Measurements from ENCODE around the gene RNF126. TPM values are rescaled to one million over a fixed set of nuclear protein-coding genes. Genes with fewer than 3 reads are reported as not detected.

Gene RNF126
- total RNA-seq, 6 experiments from 2014 or later = 18.3 to 85.0 (median 28.8) TPM

DNA sequence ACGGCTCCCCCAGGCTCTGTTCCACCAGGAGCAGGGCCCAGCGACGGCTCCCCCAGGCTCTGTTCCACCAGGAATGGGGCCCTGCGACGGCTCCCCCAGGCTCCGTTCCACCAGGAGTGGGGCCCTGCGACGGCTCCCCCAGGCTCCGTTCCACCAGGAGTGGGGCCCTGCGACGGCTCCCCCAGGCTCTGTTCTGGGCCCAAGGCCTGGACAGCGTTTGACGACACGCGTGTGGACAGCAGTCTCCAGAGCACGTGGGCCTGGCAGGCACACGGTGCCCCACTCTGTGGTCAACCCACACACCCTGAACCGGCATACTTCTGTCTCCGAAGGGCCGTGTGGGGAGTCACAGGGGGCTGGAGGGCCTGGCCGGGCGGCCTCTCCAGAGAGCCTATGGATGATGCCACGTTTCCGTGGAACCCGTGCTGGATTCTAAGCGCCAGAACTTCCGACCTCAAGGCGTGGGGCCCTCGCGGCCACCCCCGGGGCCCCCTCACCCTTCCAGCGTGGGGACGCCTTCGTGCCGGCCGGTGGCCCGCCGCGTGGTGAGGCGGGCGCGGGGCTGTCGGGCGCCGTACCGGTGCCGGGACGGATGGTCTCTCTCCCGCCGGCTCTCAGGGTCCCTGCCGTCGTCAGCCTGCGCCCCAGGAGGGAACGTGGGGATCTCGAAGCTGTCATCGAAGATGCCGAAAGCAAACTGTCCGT, 11.7 kb downstream of the RNF126 start:
- no peaks in the 10 kb centered on the region for H3K9me3 ChIP-seq
- TF ChIP-seq, protein P1, sequence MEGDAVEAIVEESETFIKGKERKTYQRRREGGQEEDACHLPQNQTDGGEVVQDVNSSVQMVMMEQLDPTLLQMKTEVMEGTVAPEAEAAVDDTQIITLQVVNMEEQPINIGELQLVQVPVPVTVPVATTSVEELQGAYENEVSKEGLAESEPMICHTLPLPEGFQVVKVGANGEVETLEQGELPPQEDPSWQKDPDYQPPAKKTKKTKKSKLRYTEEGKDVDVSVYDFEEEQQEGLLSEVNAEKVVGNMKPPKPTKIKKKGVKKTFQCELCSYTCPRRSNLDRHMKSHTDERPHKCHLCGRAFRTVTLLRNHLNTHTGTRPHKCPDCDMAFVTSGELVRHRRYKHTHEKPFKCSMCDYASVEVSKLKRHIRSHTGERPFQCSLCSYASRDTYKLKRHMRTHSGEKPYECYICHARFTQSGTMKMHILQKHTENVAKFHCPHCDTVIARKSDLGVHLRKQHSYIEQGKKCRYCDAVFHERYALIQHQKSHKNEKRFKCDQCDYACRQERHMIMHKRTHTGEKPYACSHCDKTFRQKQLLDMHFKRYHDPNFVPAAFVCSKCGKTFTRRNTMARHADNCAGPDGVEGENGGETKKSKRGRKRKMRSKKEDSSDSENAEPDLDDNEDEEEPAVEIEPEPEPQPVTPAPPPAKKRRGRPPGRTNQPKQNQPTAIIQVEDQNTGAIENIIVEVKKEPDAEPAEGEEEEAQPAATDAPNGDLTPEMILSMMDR (IDR thresholded peaks at IDR 0.05) = no peak
- no peak for TF ChIP-seq POLR2A (IDR thresholded peaks at IDR 0.05)
- DNase-seq (no peak), ATAC-seq (no peak)
- no peaks in the 10 kb centered on the region for H3K27me3 ChIP-seq
- H3K27ac ChIP-seq = no peak overlapping the region
- H3K4me3 ChIP-seq = no peak overlapping the region
- H3K4me1 ChIP-seq = no peaks in the 10 kb centered on the region
- 100% methylated on average over 6 of the region's 58 CpGs for WGBS (ENCODE audit: insufficient coverage, low coverage, low lambda C conversion rate, missing lambda C conversion rate)
- intact Hi-C loops (cut with DNase I) = no loop called here
- H3K36me3 ChIP-seq = peaks cover 0 to 66% (median 22%) of the 10 kb centered on the region in 4 donors

DNA sequence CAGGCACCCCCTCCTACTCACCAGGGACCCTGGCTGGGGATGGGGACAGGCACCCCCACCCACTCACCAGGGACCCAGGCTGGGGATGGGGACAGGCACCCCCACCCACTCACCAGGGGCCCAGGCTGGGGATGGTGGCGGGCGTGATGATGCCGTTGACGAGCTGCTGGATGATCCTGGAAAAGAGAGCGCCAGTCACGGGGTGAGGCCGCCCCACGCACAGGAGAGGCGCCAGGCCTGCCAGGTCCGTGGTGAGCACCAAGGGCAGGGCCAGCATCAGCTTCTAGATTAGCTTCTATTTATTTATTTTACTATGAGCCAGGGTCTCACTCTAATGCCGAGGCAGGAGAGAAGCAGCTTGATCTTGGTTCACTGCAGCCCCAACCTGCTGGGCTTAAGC, 12.9 kb downstream of the RNF126 start:
- 67% methylated on average over 1 of the region's 11 CpGs for whole genome bisulfite sequencing (ENCODE audit: insufficient coverage, low coverage, low lambda C conversion rate, missing lambda C conversion rate)
- no peaks in the 10 kb centered on the region for H3K4me1 ChIP-seq
- no peak overlapping the region for H3K4me3 ChIP-seq
- H3K36me3 ChIP-seq = peaks cover 0 to 67% (median 22%) of the 10 kb centered on the region in 4 donors
- DNase-seq = no peak
- intact Hi-C loops (cut with DNase I) = no loop called here
- no peaks in the 10 kb centered on the region for H3K9me3 ChIP-seq
- no peaks in the 10 kb centered on the region for H3K27me3 ChIP-seq
- no peak for TF ChIP-seq POLR2A (IDR thresholded peaks at IDR 0.05)
- TF ChIP-seq, protein P1 (IDR thresholded peaks at IDR 0.05) = no peak
- ATAC-seq = no peak
- no peak overlapping the region for H3K27ac ChIP-seq

DNA sequence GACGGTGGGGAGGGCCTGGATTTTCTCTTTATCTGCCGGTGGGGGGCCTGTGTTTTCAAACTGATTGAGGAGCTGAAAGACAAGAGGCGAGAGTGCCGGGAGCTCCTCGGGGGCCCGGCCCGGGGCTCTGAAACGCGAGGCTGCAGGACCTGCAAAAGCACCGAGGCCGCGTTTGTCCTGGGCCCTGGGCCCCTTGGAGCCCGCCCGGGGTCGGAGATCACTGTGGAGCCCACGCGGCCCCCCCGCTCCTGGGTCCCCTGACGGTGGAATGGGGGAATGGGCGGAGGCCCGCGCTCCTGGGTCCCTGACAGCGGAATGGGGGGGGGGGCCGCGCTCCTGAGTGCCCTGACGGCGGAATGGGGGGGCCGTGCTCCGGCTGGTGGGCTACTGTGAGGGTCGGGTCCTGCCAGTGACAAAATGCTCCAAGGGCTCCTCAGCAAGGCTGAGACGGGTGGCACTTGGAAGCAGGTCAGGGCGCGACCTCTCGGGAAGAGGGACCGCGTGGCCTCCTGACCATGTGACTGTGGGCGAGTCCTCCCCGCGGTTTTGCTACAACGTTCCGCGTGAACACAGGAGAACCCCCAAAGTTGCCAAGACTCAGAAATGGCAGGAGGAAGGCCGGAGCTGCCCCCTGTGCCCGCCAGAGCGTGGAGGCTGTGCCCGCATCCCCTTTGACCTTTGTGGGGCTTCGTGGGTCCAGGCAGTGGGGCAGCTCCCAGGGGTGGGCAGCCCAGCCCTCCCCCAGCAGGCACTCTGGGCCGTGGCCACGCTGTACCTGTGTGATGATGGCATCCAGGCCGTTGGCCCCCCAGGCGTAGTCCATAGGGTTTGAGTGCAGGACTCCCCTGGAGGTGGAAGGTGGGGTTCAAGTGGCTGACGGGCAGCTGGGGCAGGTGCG, 13.9 kb downstream of the RNF126 start:
- no peak for DNase-seq
- 87% methylated on average over 4 of the region's 53 CpGs for WGBS (ENCODE audit: insufficient coverage, low coverage, low lambda C conversion rate, missing lambda C conversion rate)
- no peak for ATAC-seq

DNA sequence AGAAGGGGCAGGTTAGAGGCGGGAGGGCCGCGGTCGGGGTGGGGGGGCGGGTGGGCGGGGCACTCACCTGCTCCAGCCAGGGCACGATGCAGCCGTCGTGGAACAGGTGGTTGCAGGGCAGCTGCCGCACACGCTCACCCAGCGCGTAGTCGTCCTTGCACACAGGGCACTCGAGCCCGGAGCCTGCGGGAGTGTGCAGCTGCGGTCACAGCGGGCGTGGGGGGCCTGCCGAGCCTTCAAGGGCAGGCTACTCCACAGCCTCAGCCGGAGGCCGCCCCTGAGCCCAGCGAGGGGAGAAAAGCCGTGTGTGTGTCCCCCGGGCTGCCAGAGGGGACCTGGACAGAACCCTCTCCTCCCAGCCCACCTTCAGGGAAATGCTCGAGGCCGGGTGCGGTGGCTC, 14.7 kb downstream of the RNF126 start:
- intact Hi-C loops (cut with DNase I) = no loop called here

More for the DNA sequence above, 13.9 kb downstream of the RNF126 start:
- intact Hi-C loops (cut with DNase I) = no loop called here
- Histone ChIP-seq H3K27ac (no peak overlapping the region), H3K4me1 (no peaks in the 10 kb centered on the region), H3K36me3 (peaks cover 0 to 67% (median 22%) of the 10 kb centered on the region in 4 donors), H3K27me3 (no peaks in the 10 kb centered on the region), H3K9me3 (no peaks in the 10 kb centered on the region), H3K4me3 (no peak overlapping the region)
- TF ChIP-seq POLR2A (IDR thresholded peaks at IDR 0.05) = no peak
- TF ChIP-seq, protein P1 (IDR thresholded peaks at IDR 0.05) = no peak

More for the DNA sequence above, 14.7 kb downstream of the RNF126 start:
- no peak overlapping the region for H3K4me3 ChIP-seq
- ATAC-seq (no peak), DNase-seq (no peak)
- no peaks in the 10 kb centered on the region for H3K9me3 ChIP-seq
- no peak overlapping the region for H3K27ac ChIP-seq
- H3K27me3 ChIP-seq = no peaks in the 10 kb centered on the region
- H3K4me1 ChIP-seq = no peaks in the 10 kb centered on the region
- 93% methylated on average over 3 of the region's 29 CpGs for WGBS (ENCODE audit: insufficient coverage, low coverage, low lambda C conversion rate, missing lambda C conversion rate)
- H3K36me3 ChIP-seq = peaks cover 0 to 62% (median 22%) of the 10 kb centered on the region in 4 donors
- TF ChIP-seq, protein P1 (IDR thresholded peaks at IDR 0.05) = no peak
- no peak for TF ChIP-seq POLR2A (IDR thresholded peaks at IDR 0.05)
